22Rv1 (cell line): ENCODE measurements around the gene SPG7.

Experiments used
- CTCF ChIP-seq: fragments of 450-650 bp; IDR thresholded peaks from 2 replicates; pipeline ENCODE4 v1.5.1; 2017; ENCODE audit warnings: mild to moderate bottlenecking
- ZFX ChIP-seq: fragments of 450-650 bp; IDR thresholded peaks from 2 replicates; pipeline ENCODE4 v1.6.1; 2017; ENCODE audit warnings: antibody characterized with exemption, borderline replicate concordance

DNA sequence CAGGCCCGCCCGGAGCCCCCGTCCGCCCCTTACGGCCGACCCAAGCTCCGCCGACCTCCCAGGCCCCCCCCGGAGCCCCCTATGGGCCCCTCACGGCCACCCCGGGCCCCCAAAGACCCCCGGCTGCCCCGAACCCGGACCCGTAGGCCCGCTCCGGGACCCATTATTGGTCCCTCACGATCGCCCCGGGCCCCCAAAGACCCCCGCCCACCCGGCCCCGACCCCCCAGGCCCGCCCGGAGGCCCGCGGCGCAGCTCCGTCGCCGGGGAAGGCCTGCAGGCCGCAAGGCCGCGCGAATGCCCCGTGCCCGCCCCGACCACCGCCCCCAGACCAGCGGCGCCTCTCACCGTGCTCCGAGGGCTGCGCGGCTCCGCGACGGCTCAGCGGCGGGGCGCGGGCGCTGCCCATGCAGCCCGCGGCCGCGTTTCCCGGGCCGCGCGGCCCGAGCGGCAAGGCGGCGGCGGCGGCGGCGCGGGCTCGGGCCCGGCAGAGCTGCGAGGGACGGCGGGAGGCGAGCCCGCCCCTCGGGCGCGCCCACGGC is 18.2 kb upstream of the SPG7 start:
- TF ChIP-seq CTCF, result no peak
- TF ChIP-seq ZFX, result no peak
